A549 (cell line): ENCODE data around the gene AAMDC. TPM values are rescaled to one million over a fixed set of nuclear protein-coding genes. Genes with fewer than 3 reads are reported as not detected.
"Not testable (repeated sequence)": the region's sequence is repeated elsewhere in the genome, so short reads cannot be mapped to it uniquely, and the experiment has no call there.

ENCODE experiments used
- ATAC-seq, 2 experiments: fragments of 200-7000 bp in 1 of 2; fragments of >200 bp in 1 of 2; cut with Nextera tagmentation in 1 of 2; cut with Tn5 transposase in 1 of 2; 3 replicates each; pipeline versions ENCODE4 v1.8.0 to v1.9.1; 2018 to 2020; ENCODE audit warnings: mild to moderate bottlenecking in 1 of 2, moderate library complexity in 1 of 2
- CTCF ChIA-PET: fragments of 300-600 bp; sonication (Branson Sonifier 250); formaldehyde crosslinking; extraction: SDS; loops from one replicate; lab custom pipeline; 2021; ENCODE audit warnings: antibody characterized with exemption, inconsistent platforms; lab: Yijun Ruan, JAX
- POLR2A ChIA-PET: fragments of 350-600 bp; formaldehyde crosslinking; extraction: SDS; loops from one replicate; lab custom pipeline; 2021; ENCODE audit warnings: antibody characterized with exemption, inconsistent platforms; lab: Yijun Ruan, JAX
- DNase-seq, 2 experiments: peaks; one replicate each; pipeline versions ENCODE4 v3.0.0 to v3.0.0-alpha.2; 2011 to 2016; ENCODE audit warnings: low read depth in 1 of 2, low spot score in 1 of 2
- FAIRE-seq: peaks from 2 replicates; lab custom pipeline; 2011; peaks lifted over from hg19 to GRCh38; lab: Jason Lieb, UNC
- H3K27ac ChIP-seq, 2 experiments: fragments of >200 bp; sonication (Bioruptor Twin); formaldehyde crosslinking; 3 replicates each; pipeline ENCODE4 v1.5.1; 2016 to 2017
- H3K4me1 ChIP-seq: fragments of >200 bp; sonication (Bioruptor Twin); formaldehyde crosslinking; 3 replicates; pipeline ENCODE4 v1.6.1; 2016
- H3K4me2 ChIP-seq: fragments of >200 bp; sonication (Bioruptor Twin); formaldehyde crosslinking; 3 replicates; pipeline ENCODE4 v1.6.1; 2016
- H3K4me3 ChIP-seq: fragments of >200 bp; sonication (Bioruptor Twin); formaldehyde crosslinking; 3 replicates; pipeline ENCODE4 v1.5.1; 2016
- H3K9me3 ChIP-seq: fragments of >200 bp; sonication (Bioruptor Twin); formaldehyde crosslinking; 3 replicates; pipeline ENCODE4 v1.6.1; 2016
- BHLHE40 ChIP-seq: IDR thresholded peaks from 2 replicates; pipeline ENCODE4 v1.6.1; 2012; ENCODE audit warnings: low read depth, low read length, inconsistent platforms
- E2F6 ChIP-seq: IDR thresholded peaks from 2 replicates; pipeline ENCODE4 v1.6.1; 2012; ENCODE audit warnings: low read depth, borderline replicate concordance
- EHMT2 ChIP-seq: fragments of 200-600 bp; sonication (generic); IDR thresholded peaks from 2 replicates; pipeline ENCODE4 v1.6.1; 2016; ENCODE audit warnings: antibody characterized with exemption, low read depth, mild to moderate bottlenecking, moderate library complexity
- ESRRA ChIP-seq: fragments of 150-350 bp; IDR thresholded peaks from 2 replicates; pipeline ENCODE4 v1.6.1; 2014; ENCODE audit warnings: mild to moderate bottlenecking, low read length, borderline replicate concordance
- KDM5A ChIP-seq: fragments of 200-600 bp; sonication (generic); IDR thresholded peaks from 2 replicates; pipeline ENCODE4 v1.6.1; 2016; ENCODE audit warnings: antibody characterized with exemption, mild to moderate bottlenecking
- MAX ChIP-seq: IDR thresholded peaks from 2 replicates; pipeline ENCODE4 v1.6.1; 2012
- MYC ChIP-seq: IDR thresholded peaks from 2 replicates; pipeline ENCODE4 v1.6.1; 2012; ENCODE audit warnings: mild to moderate bottlenecking, inconsistent platforms, low read length, improper control_type of control experiment, borderline replicate concordance
- NFE2L2 ChIP-seq: fragments of 150-350 bp; conservative IDR thresholded peaks from 2 replicates; pipeline ENCODE4 v1.6.1; 2014; ENCODE audit warnings: low read length
- NPAS2 ChIP-seq: fragments of 250-450 bp; sonication (Bioruptor Pico); IDR thresholded peaks from 2 replicates; pipeline ENCODE4 v1.8.0; 2022; ENCODE audit warnings: mild to moderate bottlenecking, moderate library complexity, borderline replicate concordance
- NR3C1 ChIP-seq: fragments of >200 bp; sonication (Bioruptor Twin); formaldehyde crosslinking; IDR thresholded peaks from 3 replicates; pipeline ENCODE4 v1.6.1; 2017
- PBX3 ChIP-seq: IDR thresholded peaks from 2 replicates; pipeline ENCODE4 v1.6.1; 2012
- RAD21 ChIP-seq, 2 experiments: fragments of >200 bp in 1 of 2; sonication (Bioruptor Twin) in 1 of 2; formaldehyde crosslinking in 1 of 2; IDR thresholded peaks in 1 of 2; conservative IDR thresholded peaks in 1 of 2; 2 replicates in 1 of 2; 3 replicates in 1 of 2; pipeline ENCODE4 v1.6.1; 2012 to 2018; ENCODE audit warnings: inconsistent platforms in 1 of 2
- RCOR1 ChIP-seq: fragments of 150-350 bp; IDR thresholded peaks from 2 replicates; pipeline ENCODE4 v1.6.1; 2014; ENCODE audit warnings: antibody characterized with exemption, low read length, low read depth
- SMC3 ChIP-seq: fragments of >200 bp; sonication (Bioruptor Twin); formaldehyde crosslinking; IDR thresholded peaks from 3 replicates; pipeline ENCODE4 v1.6.1; 2018; ENCODE audit warnings: inconsistent platforms
- TFCP2L1 ChIP-seq: fragments of 250-450 bp; sonication (Bioruptor Pico); IDR thresholded peaks from 2 replicates; pipeline ENCODE4 v1.5.0; 2021; ENCODE audit warnings: mild to moderate bottlenecking
- ZC3H11A ChIP-seq: fragments of 450-650 bp; IDR thresholded peaks from 2 replicates; pipeline ENCODE4 v1.6.1; 2014; ENCODE audit warnings: antibody characterized with exemption, mild to moderate bottlenecking
- ZFP36 ChIP-seq: fragments of 450-650 bp; IDR thresholded peaks from 2 replicates; pipeline ENCODE4 v1.6.1; 2014; ENCODE audit warnings: borderline replicate concordance; ENCODE audit not compliant: partially characterized antibody
- WGBS: methylation state at CpG from one replicate; pipeline ENCODE4 v1.1.6; 2017; ENCODE audit errors: missing lambda C conversion rate; 5-methylcytosine and 5-hydroxymethylcytosine counted together
- polyA plus RNA-seq, 4 experiments: library from polyadenylated mRNA; depleted of rRNA in 3 of 4; stranded (reverse); fragments of >200 nt; fragmentation: RNase III in 1 of 4; extraction: RNeasy Plus Mini Kit Qiagen cat#74134 plus additional on column Dnase treatment in 1 of 4; gene quantifications; 2 replicates in 3 of 4; 3 replicates in 1 of 4; pipeline ENCODE4 v1.2.3, GENCODE V29; 2011 to 2017

AAMDC gene
- polyA plus RNA-seq, 2 of the 4 experiments (the other 2 are of a cell fraction), result 25.4 to 36.5 TPM

- Histone ChIP-seq H3K4me3 (no peak overlapping the region), H3K27ac (no peak overlapping the region), H3K4me1 (no peaks in the 10 kb centered on the region), H3K9me3 (peaks cover 23% of the 10 kb centered on the region), H3K4me2 (no peak overlapping the region)
- no peak for ATAC-seq
- ChIA-PET CTCF (interaction anchor here (0.6 kb wide), 1 partner anchor 194 kb away, joined by 3 read pairs; no protein-coding TSS in a partner anchor), POLR2A (no interaction called here)
- WGBS, result 68% methylated on average over 1 of the region's 1 CpG
- TF ChIP-seq KDM5A (no peak), E2F6 (no peak), NR3C1 (no peak), NPAS2 (no peak), PBX3 (no peak), NFE2L2 (no peak), EHMT2 (no peak), ZC3H11A (no peak), RAD21 (conservative IDR thresholded peaks at IDR 0.05 in 1 of 2, IDR thresholded peaks at IDR 0.05 in 1 of 2) (no peak), MAX (no peak), ESRRA (no peak), RCOR1 (no peak), SMC3 (no peak), MYC (no peak), TFCP2L1 (no peak), ZFP36 (no peak)
- no peak for DNase-seq
- no peak for FAIRE-seq
These were observed 30.6 kb downstream of the AAMDC start for GRCh38 chr11:77851503-77851902.

GRCh38 chr11:77854838-77855237 lies 33.9 kb downstream of the AAMDC start:
- DNase-seq, result peak in 1 of 2 experiments; percentile 12
- H3K27ac ChIP-seq, result no peak overlapping the region
- H3K9me3 ChIP-seq, result peaks cover 24% of the 10 kb centered on the region
- H3K4me1 ChIP-seq, result no peaks in the 10 kb centered on the region
- ChIA-PET CTCF (no interaction called here), POLR2A (no interaction called here)
- no peak overlapping the region for H3K4me3 ChIP-seq
- TF ChIP-seq ZFP36, result peak; percentile 95
- no peak for TF ChIP-seq BHLHE40
- FAIRE-seq, result no peak
- H3K4me2 ChIP-seq, result no peak overlapping the region
- ATAC-seq, result no peak
- WGBS, result 88% methylated on average over 2 of the region's 2 CpGs

- H3K4me2 ChIP-seq, H3K4me1 ChIP-seq, H3K4me3 ChIP-seq, H3K27ac ChIP-seq, ATAC-seq, CTCF ChIA-PET, DNase-seq, FAIRE-seq: not testable (repeated sequence)
- POLR2A ChIA-PET, result interaction anchor here (0.7 kb wide), 1 partner anchor 78 kb away, joined by 4 read pairs; no protein-coding TSS in a partner anchor
- H3K9me3 ChIP-seq, result peaks cover 24% of the 10 kb centered on the region
- 91% methylated on average over 10 of the region's 10 CpGs for WGBS
These were observed 37.0 kb downstream of the AAMDC start for GRCh38 chr11:77857906-77858457.

- DNase-seq, ATAC-seq, H3K4me1 ChIP-seq, POLR2A ChIA-PET, CTCF ChIA-PET, FAIRE-seq, H3K9me3 ChIP-seq, H3K4me2 ChIP-seq, H3K27ac ChIP-seq, H3K4me3 ChIP-seq: not testable (repeated sequence)
- WGBS, result 79% methylated on average over 10 of the region's 10 CpGs
These were observed 40.5 kb downstream of the AAMDC start for GRCh38 chr11:77861444-77861843.
